GM12874 (cell line): ENCODE data around the gene KRTAP4-7.

Source experiments
- CTCF ChIP-seq: IDR thresholded peaks from 2 replicates; pipeline ENCODE4 v1.5.1; 2011; ENCODE audit warnings: low read depth, mild to moderate bottlenecking, control low read depth, low read length, moderate library complexity; ENCODE audit not compliant: insufficient read depth

Gene KRTAP4-7

GRCh38 chr17:41060052-41060604, 23.8 kb upstream of the KRTAP4-7 start, which contains the start of gene KRTAP2-3:
Gene KRTAP2-3, minus strand, starts transcription at chr17:41060114. Its CDS starts 64 bp downstream, at chr17:41060050.
- no peak for TF ChIP-seq CTCF

GRCh38 chr17:41061964-41062363, 22.0 kb upstream of the KRTAP4-7 start:
- no peak for TF ChIP-seq CTCF

GRCh38 chr17:41063449-41063848, 20.5 kb upstream of the KRTAP4-7 start:
- no peak for TF ChIP-seq CTCF

GRCh38 chr17:41064301-41064700, 19.6 kb upstream of the KRTAP4-7 start:
- no peak for TF ChIP-seq CTCF

- no peak for TF ChIP-seq CTCF
These were observed 17.9 kb upstream of the KRTAP4-7 start, which contains the start of gene KRTAP2-4 for GRCh38 chr17:41065829-41066624. Gene KRTAP2-4, minus strand, starts transcription at chr17:41065879. Its CDS starts 34 bp downstream, at chr17:41065845.

- no peak for TF ChIP-seq CTCF
These were observed 16.7 kb upstream of the KRTAP4-7 start for GRCh38 chr17:41067281-41067680.

- TF ChIP-seq CTCF: no peak
These were observed 14.9 kb upstream of the KRTAP4-7 start for GRCh38 chr17:41069031-41069430.
